Measurements from ENCODE around the gene PCSK9.
A peak's percentile ranks its signal among the peaks of the same experiment; 100 is the strongest.

Gene PCSK9

DNA sequence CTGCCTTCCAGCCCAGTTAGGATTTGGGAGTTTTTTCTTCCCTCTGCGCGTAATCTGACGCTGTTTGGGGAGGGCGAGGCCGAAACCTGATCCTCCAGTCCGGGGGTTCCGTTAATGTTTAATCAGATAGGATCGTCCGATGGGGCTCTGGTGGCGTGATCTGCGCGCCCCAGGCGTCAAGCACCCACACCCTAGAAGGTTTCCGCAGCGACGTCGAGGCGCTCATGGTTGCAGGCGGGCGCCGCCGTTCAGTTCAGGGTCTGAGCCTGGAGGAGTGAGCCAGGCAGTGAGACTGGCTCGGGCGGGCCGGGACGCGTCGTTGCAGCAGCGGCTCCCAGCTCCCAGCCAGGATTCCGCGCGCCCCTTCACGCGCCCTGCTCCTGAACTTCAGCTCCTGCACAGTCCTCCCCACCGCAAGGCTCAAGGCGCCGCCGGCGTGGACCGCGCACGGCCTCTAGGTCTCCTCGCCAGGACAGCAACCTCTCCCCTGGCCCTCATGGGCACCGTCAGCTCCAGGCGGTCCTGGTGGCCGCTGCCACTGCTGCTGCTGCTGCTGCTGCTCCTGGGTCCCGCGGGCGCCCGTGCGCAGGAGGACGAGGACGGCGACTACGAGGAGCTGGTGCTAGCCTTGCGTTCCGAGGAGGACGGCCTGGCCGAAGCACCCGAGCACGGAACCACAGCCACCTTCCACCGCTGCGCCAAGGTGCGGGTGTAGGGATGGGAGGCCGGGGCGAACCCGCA lies at the start of gene PCSK9:
Gene PCSK9 (plus strand): TSS at position 207 of the 741 bp plus-strand sequence. CDS start 290 bp downstream, at position 497.
- DNase-seq = peak; percentile 13

DNA sequence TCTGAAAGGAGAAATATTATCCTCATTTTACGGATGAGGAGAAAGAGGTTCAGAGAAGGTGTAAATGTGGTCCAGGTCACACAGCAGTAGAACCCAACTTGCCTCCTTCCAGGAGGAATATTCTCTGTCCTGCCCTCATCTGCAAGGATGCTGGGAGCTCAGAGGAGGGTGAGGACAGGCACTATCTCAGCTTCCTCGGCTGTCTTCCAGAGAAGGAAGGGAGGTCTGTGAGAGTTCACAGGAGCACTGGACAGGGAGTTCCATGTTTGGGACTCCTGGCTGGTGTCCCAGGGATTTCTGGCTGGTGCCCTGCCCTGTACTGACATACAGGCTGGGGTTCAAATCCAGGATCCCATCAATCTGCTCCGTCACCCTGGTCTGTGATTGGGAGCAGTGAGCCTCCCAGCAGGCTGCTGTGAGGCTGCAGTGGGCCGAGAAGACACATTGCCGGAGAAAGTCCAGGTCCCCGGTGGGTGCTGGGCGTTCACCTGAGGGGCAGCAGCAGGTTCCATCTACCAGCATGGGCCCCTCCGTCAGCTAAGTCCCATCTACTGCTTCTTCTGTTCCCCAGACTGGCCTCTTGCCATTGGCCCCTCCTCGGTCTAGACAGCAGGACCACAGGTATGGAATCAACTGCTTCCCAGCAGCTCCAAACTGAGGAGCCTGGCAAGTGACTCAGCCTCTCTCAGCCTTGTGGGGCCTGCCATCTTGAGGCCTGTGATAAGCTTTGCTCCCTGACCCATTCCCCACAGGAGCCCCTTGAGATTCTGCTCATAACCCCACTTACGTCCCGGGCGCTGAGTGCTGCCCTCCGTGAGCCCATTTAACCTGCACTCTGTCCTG lies 49.2 kb upstream of the PCSK9 start:
- peak; percentile 57 for DNase-seq

- DNase-seq = no peak
These were observed 48.4 kb upstream of the PCSK9 start for GRCh38 chr1:54990916-54991315.

GRCh38 chr1:54991939-54992338 lies 47.4 kb upstream of the PCSK9 start:
- DNase-seq = no peak

GRCh38 chr1:54993140-54993539 lies 46.2 kb upstream of the PCSK9 start:
- DNase-seq = no peak

DNA sequence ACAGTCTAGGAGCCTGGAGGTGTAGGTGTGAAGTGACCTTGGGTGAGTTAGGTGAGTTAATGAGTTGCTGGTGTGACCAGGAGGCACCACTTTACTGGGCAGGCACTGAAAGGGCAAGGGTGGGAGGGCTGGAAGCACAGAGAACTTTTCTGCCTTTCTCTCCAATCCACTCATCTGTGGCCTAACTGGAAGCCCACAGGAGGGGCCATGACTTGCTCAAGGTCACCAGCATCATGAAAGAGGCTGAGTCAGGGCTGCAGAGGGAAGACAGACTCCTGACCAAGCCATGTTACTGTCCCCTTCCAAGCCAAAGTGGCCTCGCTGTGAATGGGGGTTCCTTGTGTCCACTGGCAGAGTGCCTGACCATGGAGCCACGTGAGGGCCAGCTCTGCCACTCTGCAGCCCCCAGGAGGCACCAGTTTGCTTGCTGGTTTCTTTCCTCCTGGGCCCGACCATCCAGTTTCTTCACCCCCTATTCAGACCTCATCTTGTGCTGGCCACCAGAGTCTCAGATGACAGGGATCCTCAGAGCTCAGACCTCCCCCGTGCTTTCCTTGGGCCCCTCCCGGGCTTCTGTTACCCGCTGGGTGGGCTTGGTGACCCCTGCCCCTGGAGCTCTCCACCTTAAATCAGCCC lies 44.9 kb upstream of the PCSK9 start:
- no peak for DNase-seq

DNA sequence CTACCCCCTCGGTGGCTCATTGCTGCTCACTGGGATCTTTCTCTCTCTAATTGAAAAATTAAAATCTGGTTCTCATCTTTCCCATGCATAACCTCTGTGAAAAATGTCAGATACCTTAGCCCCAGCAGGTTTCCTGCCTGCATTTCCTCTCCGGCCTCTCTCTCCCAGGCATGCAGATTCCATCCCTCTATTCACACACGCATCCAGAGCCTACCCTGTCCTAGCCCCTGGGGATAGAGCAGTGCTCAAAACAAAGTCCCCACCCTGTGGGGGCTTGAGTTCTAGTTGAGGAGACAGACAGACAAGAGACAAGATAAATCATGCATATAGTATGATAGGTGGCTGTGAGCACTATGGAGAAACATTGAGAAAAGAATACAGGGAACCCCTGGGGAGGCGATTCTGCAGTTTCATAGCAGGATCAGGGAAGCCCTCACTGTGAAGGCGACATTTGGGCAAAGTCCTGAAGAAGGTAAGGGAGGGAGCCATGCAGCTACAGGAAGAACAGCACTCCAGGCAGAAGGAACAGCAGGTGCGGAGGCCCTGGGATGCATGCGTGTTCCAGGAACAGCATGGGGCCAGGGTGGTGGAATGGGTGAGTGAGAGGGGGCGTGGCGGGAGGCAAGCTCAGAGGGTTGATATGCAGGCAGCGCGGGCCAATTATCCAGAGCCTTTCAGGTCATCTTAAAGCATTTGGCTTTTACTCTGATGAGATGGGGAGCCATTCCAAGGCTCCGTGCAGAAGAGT lies 44.2 kb upstream of the PCSK9 start:
- no peak for DNase-seq

GRCh38 chr1:54995835-54996234 lies 43.5 kb upstream of the PCSK9 start:
- DNase-seq = no peak

DNA sequence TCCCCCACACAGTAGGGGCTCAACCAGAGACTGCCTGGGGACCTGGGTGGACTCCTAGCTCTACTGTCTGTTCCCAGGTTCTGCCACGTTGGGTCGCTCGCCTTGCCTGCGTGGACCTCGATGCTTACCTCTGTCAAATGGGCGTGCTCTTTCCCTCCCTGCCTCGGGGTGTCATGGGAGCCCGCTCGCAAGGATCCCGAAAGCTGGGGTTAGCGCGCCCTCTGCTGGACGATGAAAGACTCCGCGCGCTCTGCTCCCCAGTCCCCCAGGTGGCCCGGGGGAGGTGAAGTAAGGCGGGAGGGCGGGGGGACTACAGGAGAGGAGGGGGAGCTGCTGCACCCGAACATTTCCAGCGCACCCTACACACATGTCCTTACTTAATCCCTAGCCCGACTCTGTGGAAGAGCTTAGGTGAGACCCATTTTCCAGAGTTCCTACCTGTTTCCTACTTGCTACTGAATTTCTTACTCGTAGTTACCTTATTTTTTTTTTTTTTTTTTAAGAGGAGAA lies 42.9 kb upstream of the PCSK9 start:
- peak; percentile 62 for DNase-seq

DNA sequence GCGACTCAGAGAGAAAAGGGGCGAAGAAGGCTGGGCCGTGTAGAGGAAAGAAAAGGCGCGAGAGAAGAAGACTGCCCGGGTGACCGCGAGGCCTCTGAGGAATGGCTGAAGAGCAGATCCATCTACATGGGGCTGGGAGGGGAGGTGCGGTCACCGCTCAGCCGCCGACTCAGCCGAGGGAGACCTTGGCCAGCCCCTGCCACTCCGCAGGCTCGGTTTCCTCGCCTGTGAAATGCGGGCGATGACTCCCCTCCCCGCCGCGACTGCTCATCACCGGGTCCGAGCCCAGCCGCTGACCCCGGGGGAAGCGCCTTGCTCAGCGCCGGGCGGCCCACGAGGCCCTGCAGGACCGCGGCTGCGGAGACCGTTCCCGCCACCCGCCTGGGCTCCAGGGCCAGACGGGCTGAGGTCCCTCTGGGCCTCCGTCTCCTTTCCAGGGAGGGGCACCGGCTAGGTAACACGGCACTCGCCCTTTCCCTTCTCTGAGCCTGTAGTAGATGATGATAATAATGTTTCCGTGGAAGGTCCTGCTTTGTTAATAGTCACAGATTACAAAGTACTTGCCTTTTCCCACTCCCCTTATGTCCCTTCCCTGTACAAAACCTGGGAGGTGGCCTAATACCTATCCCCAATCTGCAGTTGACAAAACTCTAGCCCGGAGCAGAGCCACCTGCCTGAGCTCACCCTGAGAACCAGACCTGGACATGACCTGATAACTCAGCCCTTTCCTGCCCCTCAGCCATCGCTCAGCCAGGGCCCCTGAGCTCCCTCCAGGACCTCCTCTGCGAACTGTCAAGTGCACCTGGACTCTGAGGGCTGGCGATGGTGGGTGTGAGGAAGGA lies 42.3 kb upstream of the PCSK9 start:
- no peak for DNase-seq

DNA sequence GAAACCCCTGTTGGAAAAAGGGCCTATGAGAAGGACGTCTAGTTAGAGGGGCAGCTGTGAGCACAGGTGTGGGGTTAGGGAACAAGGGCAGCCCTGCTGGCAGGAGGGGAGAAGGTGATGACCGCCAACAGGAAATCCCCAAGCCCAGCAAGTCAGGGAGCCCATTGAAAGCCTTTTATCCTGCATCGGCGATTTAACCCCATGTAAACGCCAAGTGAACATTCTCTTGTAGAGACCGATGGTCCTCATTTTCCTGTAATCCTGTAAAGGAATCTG lies 41.7 kb upstream of the PCSK9 start:
- no peak for DNase-seq

DNA sequence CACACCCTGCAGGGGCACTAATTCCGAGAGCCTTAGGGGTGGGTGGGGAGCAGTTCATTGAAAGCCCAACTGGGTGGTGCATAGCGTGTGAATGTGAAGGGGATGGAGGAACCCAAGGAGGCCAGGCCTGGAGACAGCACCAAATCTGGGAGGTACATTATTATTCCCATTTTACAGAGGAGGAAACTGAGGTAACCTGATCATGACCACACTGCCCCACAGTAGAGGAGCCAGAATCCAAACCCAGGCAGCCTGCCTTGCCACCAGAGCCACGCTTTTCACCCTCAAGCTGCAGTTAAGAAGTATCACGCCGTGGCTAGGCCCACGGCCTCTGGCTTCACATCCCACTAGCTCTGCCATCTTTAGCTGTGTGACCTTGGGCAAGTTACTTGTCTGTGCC lies 41.2 kb upstream of the PCSK9 start:
- DNase-seq = no peak

DNA sequence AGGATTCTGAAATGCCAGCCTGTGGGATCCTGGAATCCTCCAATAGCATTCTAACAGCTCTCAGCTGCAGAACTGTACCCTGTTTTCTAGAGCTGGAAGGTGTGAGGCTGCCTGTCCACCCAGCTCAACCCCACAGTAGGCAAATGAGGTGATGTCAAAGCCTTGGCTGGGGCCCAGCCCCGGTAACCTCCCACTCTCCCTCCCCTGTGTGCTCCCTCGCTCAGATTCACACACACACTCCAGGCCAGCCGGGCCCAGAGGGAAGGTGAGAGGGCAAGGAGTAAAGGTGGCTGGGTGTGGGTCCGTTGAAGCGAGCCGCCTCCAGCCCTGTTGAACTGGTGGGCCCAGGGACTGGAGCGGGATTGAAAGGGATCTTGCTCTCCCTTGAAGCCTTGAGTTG lies 40.7 kb upstream of the PCSK9 start, which contains the start of gene BSND:
Gene BSND (plus strand): TSS at position 257 of the 400 bp plus-strand sequence. CDS start 254 bp downstream, outside the sequence.
- no peak for DNase-seq

- DNase-seq = no peak
These were observed 39.0 kb upstream of the PCSK9 start for GRCh38 chr1:55000110-55001085.

GRCh38 chr1:55001311-55001710 lies 38.0 kb upstream of the PCSK9 start:
- no peak for DNase-seq

GRCh38 chr1:55002686-55003085 lies 36.7 kb upstream of the PCSK9 start:
- no peak for DNase-seq

GRCh38 chr1:55005351-55006140 lies 33.8 kb upstream of the PCSK9 start:
- DNase-seq = no peak

GRCh38 chr1:55006931-55007330 lies 32.4 kb upstream of the PCSK9 start:
- no peak for DNase-seq

- peak; percentile 67 for DNase-seq
These were observed 31.7 kb upstream of the PCSK9 start for GRCh38 chr1:55007625-55008024.

All from fibroblast of upper back skin (primary cell).